Activated effector memory CD4-positive, alpha-beta T cell treated with anti-CD3 and anti-CD28 coated beads, Interleukin-2, amount 50 U/mL, for 16 hours (primary cell): ENCODE data around the gene TNFRSF17.
"Not testable (repeated sequence)": the region's sequence is repeated elsewhere in the genome, so short reads cannot be mapped to it uniquely, and the experiment has no call there.

Experiments
- DNase-seq: peaks from one replicate; pipeline ENCODE4 v3.0.0-alpha.2; 2020

The TNFRSF17 gene

DNA sequence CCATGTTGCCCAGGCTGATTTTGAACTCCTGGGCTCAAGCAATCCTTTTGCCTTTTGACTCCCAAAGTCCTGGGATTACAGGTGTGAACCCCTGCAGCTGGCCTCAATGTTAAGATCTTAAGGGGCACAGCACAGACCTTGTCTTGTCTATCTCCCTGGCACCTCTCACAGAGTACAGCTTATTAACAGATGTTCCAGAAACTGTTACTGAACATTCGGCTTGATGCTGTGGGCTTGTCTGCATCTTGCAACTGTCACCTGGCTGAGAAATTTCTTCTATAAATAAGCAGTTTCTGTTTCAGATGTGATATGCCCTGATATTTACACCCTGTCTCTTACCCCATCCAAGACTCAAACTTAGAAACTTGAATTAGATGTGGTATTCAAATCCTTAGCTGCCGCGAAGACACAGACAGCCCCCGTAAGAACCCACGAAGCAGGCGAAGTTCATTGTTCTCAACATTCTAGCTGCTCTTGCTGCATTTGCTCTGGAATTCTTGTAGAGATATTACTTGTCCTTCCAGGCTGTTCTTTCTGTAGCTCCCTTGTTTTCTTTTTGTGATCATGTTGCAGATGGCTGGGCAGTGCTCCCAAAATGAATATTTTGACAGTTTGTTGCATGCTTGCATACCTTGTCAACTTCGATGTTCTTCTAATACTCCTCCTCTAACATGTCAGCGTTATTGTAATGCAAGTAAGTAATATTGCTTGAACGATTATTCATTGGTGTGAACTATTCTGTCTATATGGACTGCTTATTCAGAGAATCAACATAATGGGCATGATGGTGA lies at the start of gene TNFRSF17:
Gene TNFRSF17 (plus strand): TSS at position 450 of the 791 bp plus-strand sequence. CDS start 115 bp downstream, at position 565.
- no peak for DNase-seq

DNA sequence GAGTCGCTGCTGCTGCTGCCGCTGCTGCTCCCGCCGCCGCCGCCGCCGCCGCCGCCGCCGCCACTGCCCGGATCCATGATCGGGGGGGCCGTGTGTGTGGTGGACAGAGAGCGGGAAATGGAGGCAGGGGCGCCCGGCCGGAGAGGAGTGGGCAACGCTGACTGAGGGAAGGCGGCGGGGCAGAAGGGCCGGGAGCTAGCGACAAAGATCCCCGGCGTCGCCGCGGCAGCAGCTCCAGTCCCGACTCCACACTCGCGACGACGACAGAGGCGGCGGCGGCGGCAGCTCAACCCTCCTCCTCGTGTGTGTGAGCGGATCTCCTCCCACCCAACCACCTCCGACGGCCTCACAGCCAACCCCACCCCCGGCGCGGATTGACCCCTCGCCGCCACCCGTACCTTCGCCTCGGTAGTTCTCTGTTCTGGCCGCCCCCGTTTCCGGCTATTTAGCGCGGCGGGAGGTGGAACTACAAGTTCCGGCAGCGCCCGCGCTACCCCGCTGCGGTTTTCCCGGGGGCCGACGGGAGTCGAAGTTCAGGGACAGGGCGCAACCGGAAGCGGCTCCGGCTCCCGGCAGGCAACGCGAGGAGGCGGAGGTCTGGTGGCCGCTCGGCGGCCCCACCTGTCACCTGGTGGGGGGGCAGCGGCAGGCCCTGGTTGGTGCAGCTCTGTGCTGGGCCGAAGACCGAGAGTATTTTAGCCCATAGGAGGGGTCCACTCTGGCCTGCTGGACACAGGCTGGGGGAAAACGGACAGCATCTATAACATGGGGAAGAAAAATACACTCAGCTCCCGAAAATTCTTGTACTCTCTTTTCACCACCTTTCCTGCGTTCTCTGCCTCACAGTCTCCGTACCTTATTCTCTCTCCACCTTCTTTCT lies 49.1 kb upstream of the TNFRSF17 start, which contains the start of gene GSPT1:
Gene GSPT1 (minus strand): TSS at position 313 of the 880 bp plus-strand sequence. CDS start 236 bp downstream, at position 77.
- peak; percentile 100 for DNase-seq

DNA sequence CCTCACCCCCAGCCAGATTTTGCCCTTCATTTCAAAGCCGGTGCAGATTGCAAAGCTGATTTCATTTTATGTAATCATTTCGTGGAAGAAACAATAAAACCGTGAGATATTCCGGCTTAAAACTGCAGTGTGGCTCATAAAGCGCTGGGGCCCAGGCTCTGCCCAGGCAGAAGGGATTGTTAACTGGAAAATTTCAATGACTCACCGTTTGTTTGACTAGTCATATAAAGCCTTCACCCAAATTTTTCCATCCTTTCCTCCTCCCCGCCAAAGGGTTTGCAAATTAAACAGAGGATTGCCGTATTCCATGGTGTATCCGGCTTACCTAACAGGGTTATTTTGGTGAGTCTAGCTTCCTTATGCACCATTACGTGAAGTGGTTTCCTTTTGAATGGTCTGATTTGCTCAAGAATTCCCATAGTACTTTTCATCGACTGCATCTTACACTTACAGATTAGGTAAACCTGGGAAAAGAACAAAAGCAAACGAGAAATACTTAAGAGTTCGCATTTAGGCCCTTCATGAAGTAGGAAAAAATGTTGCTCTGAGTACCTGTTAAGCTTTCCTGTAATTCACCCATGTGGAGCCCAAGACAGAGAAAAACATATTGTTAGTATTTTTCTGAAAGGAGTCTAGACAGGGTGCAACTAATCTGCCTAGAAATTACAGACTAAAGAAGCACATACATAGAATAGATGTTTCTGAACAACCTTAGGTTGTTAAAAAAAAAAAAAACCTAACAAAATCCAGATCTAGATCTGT lies 48.3 kb upstream of the TNFRSF17 start:
- DNase-seq: no peak

DNA sequence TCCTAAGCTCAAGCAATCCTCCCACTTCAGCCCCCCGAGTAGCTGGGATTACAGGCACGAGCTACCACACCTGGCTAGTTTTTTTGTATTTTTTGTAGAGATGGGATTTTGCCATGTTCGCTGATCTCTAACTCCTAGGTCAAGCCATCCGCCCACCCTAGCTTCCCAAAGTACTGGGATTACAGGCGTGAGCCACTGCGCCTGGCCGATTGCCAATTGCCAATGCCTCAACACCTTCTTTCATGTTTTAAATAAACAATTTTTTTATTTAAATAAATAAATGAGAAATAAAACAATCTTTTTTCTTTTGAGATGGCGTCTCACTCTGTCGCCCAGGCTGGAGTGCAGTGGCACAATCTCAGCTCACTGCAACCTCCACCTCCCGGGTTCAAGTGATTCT lies 41.0 kb upstream of the TNFRSF17 start:
- not testable (repeated sequence) for DNase-seq

DNA sequence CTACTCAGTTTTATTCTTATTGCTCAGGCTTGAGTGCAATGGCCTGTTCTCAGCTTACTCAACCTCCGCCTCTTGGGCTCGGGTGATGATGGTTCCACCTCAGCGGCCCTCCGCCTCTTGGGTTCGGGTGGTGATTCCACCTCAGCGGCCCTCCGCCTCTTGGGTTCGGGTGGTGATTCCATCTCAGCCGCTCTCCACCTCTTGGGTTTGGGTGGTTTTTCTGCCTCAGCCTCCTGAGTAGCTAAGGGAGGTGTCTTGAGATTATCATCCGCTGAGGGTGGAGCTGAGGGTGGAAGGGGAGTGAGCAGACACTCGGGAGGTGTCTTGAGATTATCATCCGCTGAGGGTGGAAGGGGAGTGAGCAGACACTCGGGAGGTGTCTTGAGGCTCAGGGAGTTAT lies 37.7 kb upstream of the TNFRSF17 start:
- not testable (repeated sequence) for DNase-seq

DNA sequence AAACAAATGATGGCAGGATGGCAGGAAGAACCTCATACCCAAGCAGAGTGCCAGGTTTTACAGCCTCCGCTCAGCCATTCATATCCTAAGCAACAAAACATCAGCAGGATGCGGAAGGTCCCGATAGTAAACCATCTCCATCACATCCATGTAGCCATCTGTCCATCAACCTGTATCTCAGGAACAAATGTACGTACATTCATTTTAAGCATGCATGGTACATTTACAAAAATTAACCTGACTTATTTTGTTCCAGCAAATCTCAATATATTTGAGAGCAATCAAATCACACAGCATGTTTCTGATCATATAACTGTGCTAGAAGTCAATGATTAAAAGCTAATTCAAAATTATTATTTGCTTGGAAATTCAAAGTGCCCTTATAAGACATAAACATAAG lies 23.1 kb upstream of the TNFRSF17 start, which contains the start of gene NPIPB2:
Gene NPIPB2 (minus strand): TSS at position 101 of the 400 bp plus-strand sequence. CDS start 0 bp downstream, at position 101.
- DNase-seq: not testable (repeated sequence)

DNA sequence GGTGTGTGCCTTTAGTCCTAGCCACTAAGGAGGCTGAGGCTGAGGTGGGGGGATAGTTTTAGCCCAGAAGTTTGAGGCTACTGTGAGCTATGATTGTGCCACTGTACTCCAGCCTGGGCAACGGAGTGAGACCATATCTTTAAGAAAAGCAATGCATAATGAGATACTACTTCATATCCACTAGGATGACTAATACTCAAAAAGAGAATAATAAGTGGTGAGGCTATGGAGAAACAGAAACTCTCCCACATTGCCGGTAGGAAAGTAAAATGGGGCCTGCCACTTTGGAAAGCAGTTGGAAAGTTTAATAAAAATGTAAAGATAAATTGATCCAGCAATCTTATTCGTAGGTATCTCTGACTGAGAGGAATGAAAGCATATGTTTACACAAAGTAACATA lies 18.6 kb upstream of the TNFRSF17 start:
- DNase-seq: no peak

DNA sequence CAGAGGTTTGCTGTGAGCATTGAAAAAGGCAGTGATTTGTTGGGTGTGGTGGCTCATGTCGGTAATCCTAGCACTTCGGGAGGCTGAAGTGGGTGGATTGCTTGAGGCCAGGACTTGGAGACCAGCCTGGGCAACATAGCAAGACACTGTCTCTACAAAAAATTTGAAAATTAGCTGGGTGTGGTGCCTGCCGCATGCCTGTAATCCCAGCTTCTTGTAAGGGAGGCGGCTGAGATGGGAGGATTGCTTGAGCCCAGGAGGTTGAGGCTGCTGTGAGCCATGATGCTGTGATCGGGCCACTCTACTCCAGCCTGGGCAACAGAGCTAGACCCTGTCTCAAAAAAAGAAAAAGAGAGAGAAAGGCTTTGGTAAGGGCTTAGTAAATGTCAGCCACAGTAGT lies 16.2 kb upstream of the TNFRSF17 start:
- no peak for DNase-seq

DNA sequence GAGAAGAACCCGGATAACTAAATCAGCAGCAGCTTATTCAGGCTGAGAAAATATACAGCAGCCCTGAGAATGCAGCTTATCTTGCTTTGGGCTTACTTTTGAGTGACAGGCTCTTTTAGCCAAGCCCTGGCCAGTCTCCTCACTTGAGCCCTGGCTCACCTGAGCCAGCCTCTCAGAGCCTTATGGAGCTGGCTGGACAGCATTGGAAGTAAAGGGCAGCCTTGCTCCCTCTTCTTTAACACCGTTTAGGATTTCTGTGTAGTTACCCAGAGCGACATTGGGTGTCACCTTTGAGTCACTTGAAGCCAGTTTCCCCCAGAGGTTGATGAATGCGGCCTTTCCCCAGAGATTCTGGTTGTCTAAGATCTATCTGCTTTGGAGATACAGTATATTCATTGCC lies 15.5 kb upstream of the TNFRSF17 start:
- no peak for DNase-seq

DNA sequence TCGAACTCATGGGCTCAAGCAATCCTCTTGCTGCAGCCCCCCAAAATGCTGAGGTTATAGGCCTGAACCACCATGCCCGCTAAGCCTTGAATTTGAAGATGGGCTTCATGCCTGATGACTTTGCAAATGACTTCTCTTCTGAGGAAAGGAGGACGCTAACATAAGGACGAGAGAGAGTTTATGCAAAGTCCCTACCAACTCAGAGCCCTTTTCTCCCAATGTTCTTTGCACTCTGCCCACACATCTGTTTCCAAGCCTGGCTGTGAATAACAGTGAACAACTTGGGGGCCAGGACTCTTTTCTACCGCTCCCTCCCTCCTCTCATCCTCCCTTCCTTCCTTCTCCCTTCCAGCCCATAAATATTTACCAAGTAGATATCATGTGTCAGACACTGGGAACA lies 14.6 kb upstream of the TNFRSF17 start:
- no peak for DNase-seq

DNA sequence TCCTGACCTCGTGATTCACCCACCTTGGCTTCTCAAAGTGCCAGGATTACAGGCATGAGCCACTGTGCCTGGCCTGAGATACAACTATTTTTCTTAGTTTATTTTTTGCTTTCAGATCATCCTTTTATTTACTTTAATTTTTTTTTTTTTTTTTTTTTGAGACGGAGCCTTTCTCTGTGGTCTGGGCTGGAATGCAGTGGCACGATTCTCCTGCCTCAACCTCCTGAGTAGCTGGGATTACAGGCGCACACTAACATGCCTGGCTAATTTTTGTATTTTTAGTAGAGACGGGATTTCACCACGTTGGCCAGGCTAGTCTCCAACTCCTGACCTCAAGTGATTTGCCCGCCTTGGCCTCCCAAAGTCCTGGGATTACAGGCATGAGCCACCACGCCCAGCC lies 11.4 kb upstream of the TNFRSF17 start:
- not testable (repeated sequence) for DNase-seq

DNA sequence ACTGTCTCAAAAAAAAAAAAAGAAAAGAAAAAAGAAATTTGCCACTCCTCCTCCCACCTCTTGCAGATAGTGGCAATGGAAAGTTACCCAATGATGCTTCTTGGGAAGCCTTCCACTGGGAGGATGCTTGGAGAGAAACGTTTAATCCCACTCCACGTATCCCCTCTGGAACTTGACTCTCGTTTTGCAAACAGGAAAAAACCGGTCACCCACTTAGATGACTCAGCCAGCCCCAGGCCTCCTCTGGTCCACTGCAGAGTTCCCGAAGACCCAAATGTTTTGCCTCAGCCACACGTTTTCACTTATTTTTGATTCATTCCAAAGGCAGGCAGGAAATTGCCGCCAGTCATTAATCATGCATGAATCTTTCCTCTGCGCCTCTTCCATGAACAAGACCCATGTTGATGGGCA lies 9.3 kb upstream of the TNFRSF17 start:
- no peak for DNase-seq

DNA sequence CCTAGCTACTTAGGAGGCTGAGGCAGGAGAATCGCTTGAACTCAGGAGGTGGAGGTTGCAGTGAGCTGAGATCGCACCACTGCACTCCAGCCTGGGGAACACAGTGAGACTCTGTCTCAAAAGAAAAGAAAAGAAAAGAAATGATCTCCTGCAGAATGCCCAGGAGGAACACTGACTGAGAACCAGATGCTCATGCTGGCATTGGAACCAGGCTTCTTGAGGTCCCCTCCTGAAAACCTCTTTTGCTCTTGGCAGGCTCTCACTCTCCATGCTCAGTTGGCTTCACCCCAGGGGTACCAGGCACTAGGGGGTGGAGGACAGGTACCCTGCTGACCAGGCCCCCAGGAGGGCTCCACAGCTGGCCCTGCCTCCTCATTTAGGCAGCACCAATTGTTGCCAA lies 8.5 kb upstream of the TNFRSF17 start:
- DNase-seq: no peak

DNA sequence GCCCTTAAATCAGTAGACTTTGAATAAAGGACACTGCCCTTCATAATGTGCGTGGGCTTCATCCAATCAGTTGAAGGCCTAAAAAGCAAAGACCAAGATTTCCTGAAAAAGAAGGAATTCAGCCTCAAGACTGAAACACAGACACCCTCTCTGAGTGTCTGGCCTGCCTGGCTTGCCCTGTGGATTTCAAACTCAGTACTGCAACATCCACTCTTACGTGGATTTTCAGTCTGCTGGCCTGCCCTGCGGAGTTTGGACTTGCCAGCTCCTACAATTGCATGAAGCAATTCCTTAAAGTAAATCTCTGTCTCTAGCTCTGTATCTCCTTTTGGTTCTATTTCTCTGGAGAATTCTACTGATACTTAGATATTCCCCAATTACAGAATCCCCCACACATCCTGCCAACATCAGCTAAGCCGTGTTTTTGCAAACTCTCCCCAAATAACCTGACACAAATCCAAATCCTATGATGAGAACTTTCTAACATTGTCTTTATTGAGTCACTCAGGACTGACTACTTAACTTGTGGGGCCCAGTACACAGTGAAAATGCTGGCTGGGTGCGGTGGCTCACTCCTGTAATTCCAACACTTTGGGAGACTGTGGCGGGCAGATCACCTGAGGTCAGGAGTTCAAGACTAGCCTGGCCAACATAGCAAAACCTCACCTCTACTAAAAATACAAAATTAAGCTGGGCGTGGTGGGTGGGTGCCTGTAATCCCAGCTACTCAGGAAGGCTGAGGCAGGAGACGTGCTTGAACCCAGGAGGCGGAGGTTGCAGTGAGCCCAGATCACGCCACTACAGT lies 7.2 kb upstream of the TNFRSF17 start:
- DNase-seq: no peak

DNA sequence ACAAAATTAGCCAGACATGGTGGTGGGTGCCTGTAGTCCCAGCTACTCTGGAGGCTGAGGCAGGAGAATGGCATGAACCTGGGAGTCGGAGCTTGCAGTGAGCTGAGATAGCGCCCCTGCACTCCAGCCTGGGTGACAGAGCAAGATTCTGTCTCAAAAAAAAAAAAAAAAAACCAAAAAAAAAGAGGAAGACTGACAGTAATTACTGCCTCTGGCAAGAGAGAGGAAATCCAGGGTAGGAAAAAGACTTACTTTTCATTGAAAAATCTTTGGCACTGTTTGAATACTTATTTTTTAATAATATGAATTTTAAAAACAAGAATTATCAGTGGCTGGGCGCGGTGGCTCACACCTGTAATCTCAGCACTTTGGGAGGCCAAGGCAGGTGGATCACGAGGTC lies 2.6 kb upstream of the TNFRSF17 start:
- DNase-seq: not testable (repeated sequence)

DNA sequence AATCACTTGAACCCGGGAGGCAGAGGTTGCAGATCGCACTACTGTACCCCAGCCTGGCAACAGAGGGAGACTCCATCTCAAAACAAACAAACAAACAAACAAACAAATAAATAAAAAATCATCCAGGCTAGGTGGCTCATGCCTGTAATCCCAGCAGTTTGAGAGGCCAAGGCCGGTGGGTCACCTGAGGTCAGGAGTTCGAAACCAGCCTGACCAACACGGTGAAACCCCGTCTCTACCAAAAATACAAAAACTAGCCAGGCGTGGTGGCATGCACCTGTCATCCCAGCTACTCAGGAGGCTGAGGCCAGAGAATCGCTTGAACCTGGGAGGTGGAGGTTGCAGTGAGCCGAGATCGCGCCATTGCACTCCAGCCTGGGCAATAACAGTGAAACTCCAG lies 2.0 kb upstream of the TNFRSF17 start:
- DNase-seq: not testable (repeated sequence)

DNA sequence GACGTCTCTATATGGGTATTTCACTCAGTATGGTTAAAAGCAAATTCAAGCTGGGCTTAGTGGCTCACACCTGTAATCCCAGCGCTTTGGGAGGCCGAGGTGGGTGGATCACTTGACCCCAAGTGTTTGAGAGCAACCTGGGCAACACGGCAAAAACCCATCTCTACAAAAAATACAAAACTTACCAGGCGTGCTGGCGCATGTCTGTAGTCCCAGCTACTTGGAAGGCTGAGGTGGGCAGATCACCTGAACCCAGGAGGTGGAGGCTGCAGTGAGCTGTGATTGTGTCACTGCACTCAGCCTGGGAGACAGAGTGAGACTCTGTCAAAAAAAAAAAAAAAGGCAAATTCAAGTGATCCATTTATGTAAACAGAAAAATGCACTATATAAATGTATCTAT lies 1.3 kb upstream of the TNFRSF17 start:
- DNase-seq: no peak

DNA sequence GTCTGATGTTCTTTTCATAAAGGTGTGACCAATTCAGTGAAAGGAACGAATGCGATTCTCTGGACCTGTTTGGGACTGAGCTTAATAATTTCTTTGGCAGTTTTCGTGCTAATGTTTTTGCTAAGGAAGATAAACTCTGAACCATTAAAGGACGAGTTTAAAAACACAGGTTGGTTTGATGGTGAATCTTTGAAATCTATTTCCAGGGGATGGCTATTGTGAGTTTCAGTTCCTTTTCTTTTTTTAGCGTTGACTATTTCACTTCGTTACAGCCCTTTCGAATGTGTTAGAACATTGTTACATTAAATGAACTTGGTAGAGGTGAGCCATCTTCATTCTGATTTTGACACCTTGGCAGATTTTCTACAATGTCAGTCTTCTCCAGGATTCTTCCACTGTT lies 1.2 kb downstream of the TNFRSF17 start:
- no peak for DNase-seq

DNA sequence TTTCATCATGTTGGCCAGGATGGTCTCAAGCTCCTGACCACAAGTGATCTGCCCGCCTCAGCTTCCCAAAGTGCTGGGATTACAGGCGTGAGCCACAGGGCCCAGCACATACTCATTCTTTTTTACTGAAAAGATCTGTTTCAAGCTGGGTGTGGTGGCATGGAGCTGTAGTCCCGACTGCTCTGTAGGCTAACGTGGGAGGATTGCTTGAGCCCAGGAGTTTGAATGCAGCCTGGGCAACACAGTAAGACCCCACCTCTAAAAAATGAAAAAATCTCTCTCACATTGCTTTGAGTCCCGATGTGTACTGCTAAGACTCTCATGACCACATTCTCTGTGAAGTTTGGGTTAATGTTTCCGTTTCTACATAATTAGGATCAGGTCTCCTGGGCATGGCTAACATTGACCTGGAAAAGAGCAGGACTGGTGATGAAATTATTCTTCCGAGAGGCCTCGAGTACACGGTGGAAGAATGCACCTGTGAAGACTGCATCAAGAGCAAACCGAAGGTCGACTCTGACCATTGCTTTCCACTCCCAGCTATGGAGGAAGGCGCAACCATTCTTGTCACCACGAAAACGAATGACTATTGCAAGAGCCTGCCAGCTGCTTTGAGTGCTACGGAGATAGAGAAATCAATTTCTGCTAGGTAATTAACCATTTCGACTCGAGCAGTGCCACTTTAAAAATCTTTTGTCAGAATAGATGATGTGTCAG lies 2.3 kb downstream of the TNFRSF17 start:
- DNase-seq: no peak

DNA sequence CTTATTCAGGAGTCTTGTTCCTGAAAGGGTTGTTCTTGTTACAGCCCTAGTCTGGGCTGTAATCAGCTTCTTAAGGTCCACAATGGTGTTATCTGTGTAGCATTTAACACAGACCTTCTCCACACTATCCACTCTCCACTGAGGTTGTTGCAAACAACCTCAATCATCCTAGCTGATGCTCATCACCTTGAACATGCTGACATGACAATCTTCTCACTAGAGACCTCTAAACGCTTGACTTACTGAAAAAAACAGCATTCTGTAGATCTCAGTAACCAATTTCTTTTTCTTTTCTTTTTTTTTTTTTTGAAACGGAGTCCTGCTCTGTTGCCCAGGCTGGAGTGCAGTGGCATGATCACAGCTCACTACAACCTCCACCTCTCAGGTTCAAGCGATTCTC lies 3.6 kb downstream of the TNFRSF17 start:
- no peak for DNase-seq

DNA sequence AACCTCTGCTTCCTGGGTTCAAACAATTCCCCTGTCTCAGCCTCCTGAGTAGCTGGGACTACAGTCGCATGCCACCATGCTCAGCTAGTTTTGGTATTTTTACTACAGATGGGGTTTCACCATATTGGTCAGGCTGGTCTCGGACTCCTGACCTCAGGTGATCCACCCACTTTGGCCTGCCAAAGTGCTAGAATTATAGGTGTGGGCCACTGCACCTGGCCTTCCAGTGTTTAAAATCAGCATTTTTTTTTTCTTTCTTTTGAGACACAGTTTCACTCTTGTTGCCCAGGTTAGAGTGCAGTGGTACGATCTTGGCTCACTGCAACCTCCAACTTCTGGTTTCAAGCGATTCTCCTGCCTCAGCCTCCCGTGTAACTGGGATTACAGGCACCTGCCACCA lies 5.3 kb downstream of the TNFRSF17 start:
- DNase-seq: not testable (repeated sequence)
